ENCODE results near the gene DTYMK. TPM values are rescaled to one million over a fixed set of nuclear protein-coding genes. Genes with fewer than 3 reads are reported as not detected.
A peak's percentile ranks its signal among the peaks of the same experiment; 100 is the strongest.

DTYMK gene
- total RNA-seq, 1 donor from 2014 or later, result 9.4 TPM

- DNase-seq, result peak; percentile 68
- intact Hi-C loops (cut with DNase I), result no loop called here
Measured at GRCh38 chr2:241636182-241637017, 50.2 kb downstream of the DTYMK start.

DNA sequence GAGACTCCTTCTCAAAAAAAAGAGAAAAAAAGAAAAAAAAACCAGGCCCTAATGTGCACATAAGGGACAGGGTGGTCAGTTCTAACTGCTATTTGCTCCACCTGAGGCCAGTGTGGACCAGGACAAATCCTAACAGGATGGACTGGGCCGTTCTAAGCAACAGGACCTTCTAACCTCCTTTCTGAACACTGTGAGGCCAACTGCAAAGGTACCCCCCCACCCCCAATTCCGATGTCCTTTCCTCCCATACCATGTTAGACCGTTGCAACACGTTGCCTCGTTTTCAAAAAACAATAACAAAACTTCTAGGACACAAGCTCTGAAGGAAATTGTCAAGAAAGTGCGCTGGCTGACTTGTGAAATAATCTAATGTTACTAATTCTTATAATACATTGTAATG, 50.9 kb downstream of the DTYMK start:
- DNase-seq (no peak), ATAC-seq (ENCODE audit: poor library complexity) (no peak)
- intact Hi-C loops (cut with DNase I), result no loop called here

More at GRCh38 chr2:241636182-241637017, 50.2 kb downstream of the DTYMK start:
- peak; percentile 19 for ATAC-seq (ENCODE audit: poor library complexity)

- intact Hi-C loops (cut with DNase I), result no loop called here
- no peak for DNase-seq
- ATAC-seq (ENCODE audit: poor library complexity), result no peak
Measured at GRCh38 chr2:241633561-241633960, 53.1 kb downstream of the DTYMK start.

- DNase-seq (no peak), ATAC-seq (ENCODE audit: poor library complexity) (no peak)
- intact Hi-C loops (cut with DNase I), result no loop called here
Measured at GRCh38 chr2:241632478-241633325, 53.9 kb downstream of the DTYMK start.

- no peak for DNase-seq
- intact Hi-C loops (cut with DNase I), result no loop called here
Measured at GRCh38 chr2:241629762-241630435, 56.7 kb downstream of the DTYMK start.

GRCh38 chr2:241627675-241628074, 58.9 kb downstream of the DTYMK start:
- ATAC-seq (ENCODE audit: poor library complexity) (no peak), DNase-seq (no peak)
- intact Hi-C loops (cut with DNase I), result no loop called here

More at GRCh38 chr2:241629762-241630435, 56.7 kb downstream of the DTYMK start:
- ATAC-seq (ENCODE audit: poor library complexity), result no peak

Other genes starting within 250 kb of the DTYMK start
- gene STK25, start 178.2 kb downstream of the DTYMK start, total RNA-seq, result 85.9 TPM
- gene BOK, start 128.1 kb downstream of the DTYMK start, total RNA-seq, result 3.8 TPM
- gene THAP4, start 49.7 kb downstream of the DTYMK start, total RNA-seq, result 82.9 TPM
- 41.3 TPM for gene ATG4B, start 49.1 kb downstream of the DTYMK start, total RNA-seq
- gene ING5, start 15.2 kb upstream of the DTYMK start, total RNA-seq, result 18.0 TPM
- gene D2HGDH, start 47.8 kb upstream of the DTYMK start, total RNA-seq, result 19.0 TPM
- gene GAL3ST2, start 90.0 kb upstream of the DTYMK start, total RNA-seq, result not detected
- gene NEU4, start 122.4 kb upstream of the DTYMK start, total RNA-seq, result not detected
- gene PDCD1, start 172.1 kb upstream of the DTYMK start, total RNA-seq, result 2.0 TPM
- not detected for gene RTP5, start 182.9 kb upstream of the DTYMK start, total RNA-seq

Measured in Right ventricle myocardium superior (tissue), 1 donor.